Prostate gland (tissue), 2 donors: ENCODE results near the gene SGCA.

Experiments
- CTCF ChIP-seq, 4 experiments: fragments of 200-600 bp in 2 of 4; fragments of 450-650 bp in 2 of 4; sonication (generic) in 2 of 4; IDR thresholded peaks; 1 replicate in 3 of 4; 2 replicates in 1 of 4; pipeline ENCODE4 v1.5.1; 2016 to 2019; ENCODE audit warnings: antibody characterized with exemption in 4 of 4, mild to moderate bottlenecking in 2 of 4, moderate library complexity in 2 of 4
- POLR2A ChIP-seq: fragments of 450-650 bp; IDR thresholded peaks from one replicate; pipeline ENCODE4 v1.6.1; 2016; ENCODE audit warnings: antibody characterized with exemption, mild to moderate bottlenecking

GRCh38 chr17:50144845-50145531 is 20.8 kb upstream of the SGCA start:
- TF ChIP-seq CTCF (IDR thresholded peaks at IDR 0.05) (no peak), POLR2A (no peak)
